Coronary artery (tissue), 2 donors: Measurements from ENCODE around the gene MMAB.

ENCODE experiments used
- DNase-seq: peaks from one replicate; pipeline ENCODE4 v3.0.0-alpha.2; 2017; ENCODE audit warnings: low spot score
- H3K27ac ChIP-seq, 2 donors: fragments of 200-600 bp; sonication (generic); one replicate each; pipeline ENCODE4 v1.5.1; 2016 to 2019
- H3K4me3 ChIP-seq: fragments of 200-600 bp; sonication (generic); 2 replicates; pipeline ENCODE4 v1.5.1; 2016; ENCODE audit warnings: mild to moderate bottlenecking, moderate library complexity
- TF ChIP-seq, protein P1 (sequence below): fragments of 200-600 bp; sonication (generic); IDR thresholded peaks from one replicate; pipeline ENCODE4 v1.5.1; 2019; ENCODE audit warnings: antibody characterized with exemption

Gene MMAB

DNA sequence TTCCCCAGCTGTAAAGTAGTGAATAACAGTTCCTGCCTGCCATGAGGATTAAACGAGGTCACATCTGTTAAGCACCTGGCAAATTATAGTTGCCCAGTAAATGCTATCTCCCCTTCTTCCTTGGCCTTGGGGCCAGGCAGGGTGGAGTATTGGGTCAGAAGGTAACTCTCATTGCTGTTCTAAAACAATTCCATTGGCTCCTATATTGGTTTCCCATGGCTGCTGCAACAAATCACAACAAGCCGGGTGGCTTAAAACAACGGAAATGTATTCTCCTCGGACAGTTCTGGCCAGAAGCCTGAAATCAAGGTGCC lies 31.9 kb downstream of the MMAB start:
- DNase-seq = no peak
- TF ChIP-seq, protein P1, sequence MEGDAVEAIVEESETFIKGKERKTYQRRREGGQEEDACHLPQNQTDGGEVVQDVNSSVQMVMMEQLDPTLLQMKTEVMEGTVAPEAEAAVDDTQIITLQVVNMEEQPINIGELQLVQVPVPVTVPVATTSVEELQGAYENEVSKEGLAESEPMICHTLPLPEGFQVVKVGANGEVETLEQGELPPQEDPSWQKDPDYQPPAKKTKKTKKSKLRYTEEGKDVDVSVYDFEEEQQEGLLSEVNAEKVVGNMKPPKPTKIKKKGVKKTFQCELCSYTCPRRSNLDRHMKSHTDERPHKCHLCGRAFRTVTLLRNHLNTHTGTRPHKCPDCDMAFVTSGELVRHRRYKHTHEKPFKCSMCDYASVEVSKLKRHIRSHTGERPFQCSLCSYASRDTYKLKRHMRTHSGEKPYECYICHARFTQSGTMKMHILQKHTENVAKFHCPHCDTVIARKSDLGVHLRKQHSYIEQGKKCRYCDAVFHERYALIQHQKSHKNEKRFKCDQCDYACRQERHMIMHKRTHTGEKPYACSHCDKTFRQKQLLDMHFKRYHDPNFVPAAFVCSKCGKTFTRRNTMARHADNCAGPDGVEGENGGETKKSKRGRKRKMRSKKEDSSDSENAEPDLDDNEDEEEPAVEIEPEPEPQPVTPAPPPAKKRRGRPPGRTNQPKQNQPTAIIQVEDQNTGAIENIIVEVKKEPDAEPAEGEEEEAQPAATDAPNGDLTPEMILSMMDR = no peak
- H3K27ac ChIP-seq = no peak overlapping the region
- no peak overlapping the region for H3K4me3 ChIP-seq

DNA sequence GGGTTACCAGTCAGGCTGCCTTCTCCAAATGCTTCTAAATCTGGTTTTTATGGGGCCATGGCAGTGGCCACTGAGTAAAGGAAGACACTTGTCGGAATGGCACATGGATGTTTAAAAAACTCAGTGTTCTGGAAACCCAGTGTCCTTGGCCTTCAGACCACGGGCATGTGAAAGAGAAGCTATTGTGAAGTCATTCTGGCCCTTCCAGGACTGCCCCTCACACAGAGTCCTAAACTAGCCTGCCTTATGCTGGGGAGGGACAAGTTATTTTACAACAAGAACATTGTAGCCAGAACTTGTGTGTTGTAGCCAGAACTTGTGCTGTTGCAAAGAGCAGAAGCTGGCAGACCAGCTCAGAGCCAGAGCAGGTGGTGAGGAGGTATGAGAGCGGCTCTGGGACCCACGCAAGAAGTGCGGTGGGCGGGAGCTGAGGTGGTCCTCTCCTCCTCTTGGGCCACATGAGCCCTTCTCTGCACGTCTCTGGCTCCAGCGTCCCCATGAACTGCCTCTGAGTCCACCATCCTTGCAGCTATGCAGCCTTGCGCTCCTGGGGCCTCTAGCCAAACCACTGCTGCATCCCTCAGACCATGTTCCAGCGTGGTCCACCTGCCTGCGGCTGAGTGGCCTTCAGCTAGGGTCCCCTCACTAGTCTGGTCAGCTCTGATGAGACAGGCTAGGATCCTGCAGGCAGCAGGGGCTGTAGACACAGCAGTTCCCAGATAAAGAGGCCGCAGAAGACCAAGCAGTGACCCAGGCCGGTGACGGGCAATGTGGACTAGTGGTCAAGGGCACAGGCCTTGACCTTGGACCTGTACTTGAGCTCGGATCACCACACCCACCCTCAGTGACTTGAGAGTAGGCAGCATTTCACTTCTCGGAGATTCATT lies 32.5 kb downstream of the MMAB start:
- no peak overlapping the region for H3K4me3 ChIP-seq
- H3K27ac ChIP-seq = no peak overlapping the region
- TF ChIP-seq, protein P1 = no peak
- DNase-seq = no peak

DNA sequence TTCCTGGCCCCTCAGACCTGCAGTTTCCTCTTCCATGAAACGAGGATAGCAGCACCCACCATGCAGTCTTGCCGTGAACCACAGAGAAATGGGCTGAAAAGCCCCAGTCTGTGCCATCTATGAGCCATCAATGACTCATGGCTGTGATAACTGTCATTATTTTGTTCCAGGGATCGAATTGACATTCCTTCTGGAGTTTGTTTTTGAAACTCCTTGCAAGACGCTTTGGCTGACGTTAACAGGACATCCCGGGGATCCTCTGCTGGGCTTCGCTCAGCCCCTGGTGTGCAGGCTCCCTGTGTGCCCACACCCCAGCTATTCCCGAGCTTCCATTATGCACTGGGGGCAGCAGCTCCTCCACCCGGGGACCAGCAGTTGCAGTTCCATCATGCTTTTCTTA lies 33.8 kb downstream of the MMAB start:
- Histone ChIP-seq H3K27ac (no peak overlapping the region), H3K4me3 (no peak overlapping the region)
- TF ChIP-seq, protein P1 = no peak
- no peak for DNase-seq

DNA sequence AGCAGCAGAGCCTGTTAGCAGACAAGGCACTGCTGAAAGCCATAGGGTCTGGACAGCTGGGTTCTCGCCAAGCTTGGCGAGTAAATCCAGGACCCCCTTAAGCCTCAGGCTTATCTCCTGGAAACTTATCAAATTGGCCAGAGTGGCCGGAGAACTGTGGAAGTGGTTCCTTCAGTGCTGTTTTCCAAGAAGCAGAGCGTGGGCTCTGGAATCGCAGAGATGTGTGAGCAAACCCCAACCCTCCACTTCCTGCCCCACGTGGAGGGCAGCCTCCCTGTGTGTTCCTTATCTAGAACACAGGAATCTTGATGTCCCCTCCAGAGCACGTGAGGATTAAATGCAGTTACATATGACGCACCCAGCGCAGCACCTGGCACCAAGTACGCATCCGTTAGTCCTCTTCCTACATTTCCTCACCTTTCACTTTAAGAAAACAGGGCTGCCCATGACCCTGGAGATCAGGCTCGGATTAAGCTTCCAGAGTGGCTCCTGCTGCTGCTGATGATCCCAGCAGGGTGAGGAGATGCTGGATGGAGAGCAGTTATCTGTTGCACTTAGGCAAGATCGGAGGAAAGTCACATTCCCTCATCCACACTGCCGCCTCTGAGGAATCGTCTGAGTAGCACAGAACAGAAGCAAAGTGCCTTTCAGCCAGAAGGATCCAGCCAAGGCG lies 35.0 kb downstream of the MMAB start:
- no peak overlapping the region for H3K4me3 ChIP-seq
- TF ChIP-seq, protein P1 = no peak
- H3K27ac ChIP-seq = no peak overlapping the region
- no peak for DNase-seq

DNA sequence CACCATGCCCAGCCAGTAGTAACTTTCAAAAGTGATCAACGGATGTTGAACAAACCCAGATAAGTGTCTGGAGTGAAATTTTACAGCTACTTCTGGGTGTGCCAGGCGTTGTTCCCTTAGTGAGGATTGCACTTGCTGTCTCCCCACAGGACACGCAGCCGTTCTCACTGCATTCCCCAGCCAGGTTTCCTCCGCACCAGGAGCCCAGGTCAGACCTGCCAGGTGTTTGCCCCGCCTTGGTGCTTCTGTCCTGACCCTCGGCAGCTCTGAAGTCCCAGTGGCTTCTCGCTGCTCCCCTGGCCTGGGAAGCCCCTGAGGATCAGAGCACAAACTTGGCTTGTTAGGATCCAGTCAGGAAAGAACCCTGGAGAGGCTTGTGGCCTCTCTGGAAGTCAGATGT lies 36.2 kb downstream of the MMAB start:
- H3K27ac ChIP-seq = no peak overlapping the region
- no peak overlapping the region for H3K4me3 ChIP-seq
- no peak for DNase-seq
- TF ChIP-seq, protein P1 = no peak

DNA sequence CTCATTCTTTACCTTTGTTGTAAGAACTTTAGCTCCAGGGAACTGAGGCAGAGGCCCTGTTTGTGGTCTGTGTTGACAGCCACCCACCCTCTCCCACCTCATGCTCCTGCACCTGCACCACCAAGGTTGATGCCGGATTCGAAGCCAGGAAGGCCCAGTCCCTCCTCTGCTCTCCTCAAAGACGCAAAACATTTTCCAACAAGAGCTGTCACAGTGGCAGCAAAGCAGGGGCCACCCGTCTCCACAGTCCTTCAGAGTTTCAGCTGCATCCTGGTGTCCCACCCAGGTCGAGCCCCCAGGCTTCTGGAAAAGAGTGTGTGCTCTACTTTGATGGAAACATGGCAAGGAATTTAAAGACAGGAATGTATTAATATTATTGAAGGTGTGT lies 37.4 kb downstream of the MMAB start:
- TF ChIP-seq, protein P1 = no peak
- DNase-seq = no peak
- H3K4me3 ChIP-seq = no peak overlapping the region
- H3K27ac ChIP-seq = no peak overlapping the region
